GM19193 (cell line): ENCODE results near the gene CACNA2D2.

Experiments used
- POLR2A ChIP-seq: IDR thresholded peaks from 4 replicates; pipeline ENCODE4 v1.6.1; 2011; ENCODE audit not compliant: insufficient read depth, insufficient read length; ENCODE audit errors: extremely low read depth

Gene CACNA2D2

DNA sequence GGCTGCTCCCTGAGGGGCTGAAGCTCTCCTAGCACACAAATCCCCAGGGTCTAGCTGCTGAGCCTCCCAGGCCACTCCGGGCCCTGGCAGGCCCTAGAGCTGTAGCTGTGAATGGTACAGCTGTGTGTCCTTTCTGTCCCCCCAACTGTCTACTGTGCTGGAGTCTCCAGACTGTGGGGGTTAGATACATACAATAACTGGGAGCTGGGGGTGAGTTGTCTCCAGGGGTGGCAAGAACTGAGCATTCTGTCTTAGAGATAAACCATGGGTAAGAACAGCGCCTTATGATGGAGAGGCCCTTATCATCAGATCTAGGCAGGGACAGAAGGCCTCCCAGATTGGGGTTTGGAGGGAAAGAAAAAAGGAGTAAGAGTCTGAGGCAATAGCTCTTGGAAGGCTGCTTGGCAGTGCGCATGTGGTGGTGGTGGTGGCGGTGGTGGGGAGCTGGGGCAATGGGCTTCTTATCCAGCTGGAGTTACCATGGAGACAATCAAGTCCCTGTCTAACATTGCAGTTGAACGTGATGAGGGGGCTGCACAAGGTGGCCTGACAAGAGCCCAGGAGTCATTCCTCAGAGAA is 149.2 kb downstream of the CACNA2D2 start:
- no peak for TF ChIP-seq POLR2A

DNA sequence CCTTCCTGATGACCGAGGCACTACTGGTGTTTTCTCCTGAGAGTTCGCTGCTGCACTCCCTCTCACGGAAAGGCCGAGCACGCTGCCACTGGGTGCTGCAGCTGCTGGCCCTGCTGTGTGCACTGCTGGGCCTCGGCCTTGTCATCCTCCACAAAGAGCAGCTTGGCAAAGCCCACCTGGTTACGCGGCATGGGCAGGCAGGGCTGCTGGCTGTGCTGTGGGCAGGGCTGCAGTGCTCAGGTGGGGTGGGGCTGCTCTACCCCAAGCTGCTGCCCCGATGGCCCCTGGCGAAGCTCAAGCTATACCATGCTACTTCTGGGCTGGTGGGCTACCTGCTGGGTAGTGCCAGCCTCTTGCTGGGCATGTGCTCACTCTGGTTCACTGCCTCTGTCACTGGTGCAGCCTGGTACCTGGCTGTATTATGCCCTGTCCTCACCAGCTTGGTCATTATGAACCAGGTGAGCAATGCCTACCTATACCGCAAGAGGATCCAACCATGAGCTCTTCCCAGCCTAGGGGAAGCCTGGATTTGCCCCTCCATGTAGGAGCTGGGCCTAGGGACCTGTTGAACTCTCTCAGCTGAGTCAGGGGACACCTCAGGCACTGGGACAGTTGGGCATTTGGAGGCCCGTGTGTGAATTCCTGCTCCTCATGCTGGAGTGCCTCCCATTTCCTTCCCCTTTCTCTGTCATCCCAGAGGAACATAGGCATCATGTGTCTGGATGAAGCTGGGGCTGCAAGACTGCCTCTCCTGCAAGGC is 150.0 kb downstream of the CACNA2D2 start:
- TF ChIP-seq POLR2A: no peak

DNA sequence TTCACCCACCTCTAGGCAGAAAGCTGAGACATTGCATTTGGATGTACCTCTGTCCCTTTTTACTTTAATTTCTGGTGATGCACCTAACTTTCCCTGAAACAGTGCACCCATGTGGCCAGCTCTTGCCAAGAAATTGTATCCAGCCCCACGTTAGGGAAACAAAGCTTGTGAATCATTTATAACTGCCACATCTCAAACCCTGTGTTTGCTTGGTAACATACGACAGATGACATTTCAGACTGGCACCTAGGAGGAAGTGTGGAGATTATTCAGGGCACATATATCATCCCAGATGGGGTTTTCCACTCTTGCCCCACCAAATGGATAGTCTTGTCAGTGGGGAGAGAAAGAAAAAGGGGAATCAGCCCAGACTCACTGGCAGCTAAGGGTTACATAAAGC is 150.7 kb downstream of the CACNA2D2 start:
- TF ChIP-seq POLR2A: no peak

DNA sequence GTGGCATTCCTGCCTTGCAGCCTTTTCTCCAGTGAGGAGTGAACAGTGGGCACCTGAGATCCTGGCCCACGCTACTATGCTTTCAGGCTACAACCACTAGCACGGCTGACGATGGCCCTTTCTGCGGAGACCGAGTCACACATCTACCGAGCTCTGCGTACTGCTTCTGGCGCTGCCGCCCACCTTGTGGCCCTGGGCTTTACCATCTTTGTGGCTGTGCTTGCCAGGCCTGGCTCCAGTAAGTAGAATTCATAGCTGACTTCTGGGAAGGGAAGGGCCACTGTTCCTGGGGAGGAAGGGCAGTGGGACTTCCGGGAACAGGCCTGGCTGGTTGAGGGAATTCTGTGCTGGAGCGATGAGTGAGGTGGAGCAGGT is 152.1 kb downstream of the CACNA2D2 start:
- TF ChIP-seq POLR2A: no peak

- TF ChIP-seq POLR2A: peak; percentile 96
Measured at GRCh38 chr3:50350527-50351322, 152.7 kb downstream of the CACNA2D2 start, which contains the start of the genes CYB561D2 and NPRL2. Gene CYB561D2 (plus strand): TSS chr3:50350862. CDS start chr3:50351434, 572 bp downstream. Gene NPRL2 (minus strand): TSS chr3:50350775. CDS start chr3:50350652, 123 bp downstream.

- TF ChIP-seq POLR2A: no peak
Measured at GRCh38 chr3:50350213-50350526, 153.3 kb downstream of the CACNA2D2 start.

GRCh38 chr3:50347187-50347813 is 156.1 kb downstream of the CACNA2D2 start:
- no peak for TF ChIP-seq POLR2A

DNA sequence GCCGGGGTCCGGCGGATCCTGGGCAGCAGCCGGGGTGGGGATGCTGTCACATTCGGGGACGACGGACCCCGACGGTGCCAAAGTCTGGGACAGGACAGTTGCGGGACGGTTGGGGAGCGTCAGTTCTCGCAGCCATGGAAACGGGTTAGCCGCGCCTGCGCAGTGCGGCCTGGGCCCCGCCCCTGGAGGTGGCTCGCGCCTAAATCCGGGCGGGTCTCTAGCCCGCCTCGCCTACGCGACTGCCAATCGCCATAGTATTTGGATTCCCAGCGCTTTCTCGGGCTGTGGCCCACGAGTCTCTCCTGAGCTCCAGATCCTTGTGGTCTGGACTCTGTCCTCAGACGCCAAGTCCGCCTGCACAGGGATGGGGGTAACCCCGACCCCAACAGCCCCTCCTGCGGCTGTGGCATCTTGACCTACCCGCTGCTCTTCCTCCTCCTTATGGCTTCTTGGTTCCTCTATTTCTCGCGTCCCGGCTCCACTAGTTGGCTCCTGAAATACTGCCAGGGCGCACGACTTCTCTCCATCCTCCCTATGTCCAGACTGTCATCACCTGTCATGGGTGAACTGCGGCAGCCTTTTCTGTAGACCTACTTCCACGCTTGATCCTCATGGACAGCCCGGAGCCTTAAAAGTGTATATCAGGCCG is 157.7 kb downstream of the CACNA2D2 start, which contains the start of gene ZMYND10:
Gene ZMYND10 (minus strand): TSS at position 147 of the 649 bp plus-strand sequence. CDS start 153 bp downstream, outside the sequence.
- no peak for TF ChIP-seq POLR2A

GRCh38 chr3:50345008-50345407 is 158.4 kb downstream of the CACNA2D2 start:
- TF ChIP-seq POLR2A: no peak

GRCh38 chr3:50342813-50343633 is 160.4 kb downstream of the CACNA2D2 start:
- no peak for TF ChIP-seq POLR2A

GRCh38 chr3:50341996-50342650 is 161.3 kb downstream of the CACNA2D2 start:
- TF ChIP-seq POLR2A: no peak

- no peak for TF ChIP-seq POLR2A
Measured at GRCh38 chr3:50341537-50341936, 161.9 kb downstream of the CACNA2D2 start.
